ENCODE data around the gene CDC20. TPM values are rescaled to one million over a fixed set of nuclear protein-coding genes. Genes with fewer than 3 reads are reported as not detected.

CDC20 gene
- total and polyA plus RNA-seq, 7 donors = 0.25 to 1.9 (median 1.1) TPM; not detected in 2

GRCh38 chr1:43340559-43340958, 18.2 kb upstream of the CDC20 start:
- H3K27ac ChIP-seq = no peak overlapping the region
- no peak for DNase-seq
- ATAC-seq = no peak
- WGBS, 3 donors = 50 to 76% (median 71%) methylated on average over 1 of the region's 1 CpG
- H3K4me1 ChIP-seq = peaks cover 4% of the 10 kb centered on the region
- no peaks in the 10 kb centered on the region for H3K36me3 ChIP-seq (ENCODE audit: insufficient read depth in 1 of 2, low read depth in 1 of 2)
- no peaks in the 10 kb centered on the region for H3K9me3 ChIP-seq
- H3K4me3 ChIP-seq = no peak overlapping the region
- no peak for TF ChIP-seq CTCF (IDR thresholded peaks at IDR 0.05)
- intact Hi-C loops (cut with DNase I) = no loop called here
- no peaks in the 10 kb centered on the region for H3K27me3 ChIP-seq (ENCODE audit: insufficient read depth in 3 of 3, low read length in 2 of 3)

GRCh38 chr1:43344267-43344850, 14.4 kb upstream of the CDC20 start:
- no peak overlapping the region for H3K27ac ChIP-seq
- no peak for DNase-seq
- TF ChIP-seq CTCF (IDR thresholded peaks at IDR 0.05) = no peak
- H3K4me1 ChIP-seq = peaks cover 4% of the 10 kb centered on the region
- H3K9me3 ChIP-seq = no peaks in the 10 kb centered on the region
- H3K4me3 ChIP-seq = no peak overlapping the region
- intact Hi-C loops (cut with DNase I) = no loop called here
- no peak for ATAC-seq
- no peaks in the 10 kb centered on the region for H3K27me3 ChIP-seq (ENCODE audit: insufficient read depth in 3 of 3, low read length in 2 of 3)
- WGBS, 3 donors = 41 to 54% (median 52%) methylated on average over 4 of the region's 4 CpGs
- no peaks in the 10 kb centered on the region for H3K36me3 ChIP-seq (ENCODE audit: insufficient read depth in 1 of 2, low read depth in 1 of 2)

- no peak for TF ChIP-seq CTCF (IDR thresholded peaks at IDR 0.05)
- peaks cover 4% of the 10 kb centered on the region for H3K4me1 ChIP-seq
- intact Hi-C loops (cut with DNase I) = no loop called here
- no peaks in the 10 kb centered on the region for H3K27me3 ChIP-seq (ENCODE audit: insufficient read depth in 3 of 3, low read length in 2 of 3)
- H3K9me3 ChIP-seq = no peaks in the 10 kb centered on the region
- ATAC-seq (peak in 3 of 4 donors; percentile 39 to 65 (median 61)), DNase-seq (no peak)
- H3K27ac ChIP-seq = peak overlapping the region; percentile 53
- 34 to 42% (median 40%) methylated on average over 2 to 3 of the region's 3 CpGs for WGBS, 3 donors
- H3K4me3 ChIP-seq = no peak overlapping the region
- no peaks in the 10 kb centered on the region for H3K36me3 ChIP-seq (ENCODE audit: insufficient read depth in 1 of 2, low read depth in 1 of 2)
These were observed 13.7 kb upstream of the CDC20 start for GRCh38 chr1:43345120-43345519.

- TF ChIP-seq CTCF (IDR thresholded peaks at IDR 0.05) = no peak
- no peak overlapping the region for H3K27ac ChIP-seq
These were observed 12.1 kb upstream of the CDC20 start for GRCh38 chr1:43346636-43347035.

GRCh38 chr1:43348343-43348808, 10.4 kb upstream of the CDC20 start:
- TF ChIP-seq CTCF (IDR thresholded peaks at IDR 0.05) = no peak
- WGBS, 3 donors = 12 to 20% (median 12%) methylated on average over 21 to 22 of the region's 22 CpGs
- intact Hi-C loops (cut with DNase I) = no loop called here
- ATAC-seq (peak; percentile 15 to 35 (median 28)), DNase-seq (no peak)
- Histone ChIP-seq H3K4me3 (peak overlapping the region; percentile 82), H3K9me3 (no peaks in the 10 kb centered on the region), H3K4me1 (peaks cover 4% of the 10 kb centered on the region), H3K36me3 (ENCODE audit: insufficient read depth in 1 of 2, low read depth in 1 of 2) (no peaks in the 10 kb centered on the region), H3K27ac (peak overlapping the region; percentile 74), H3K27me3 (ENCODE audit: insufficient read depth in 3 of 3, low read length in 2 of 3) (no peaks in the 10 kb centered on the region)

More at GRCh38 chr1:43346636-43347035, 12.1 kb upstream of the CDC20 start:
- H3K27me3 ChIP-seq (ENCODE audit: insufficient read depth in 3 of 3, low read length in 2 of 3) = no peaks in the 10 kb centered on the region
- H3K4me3 ChIP-seq = no peak overlapping the region
- ATAC-seq (no peak), DNase-seq (no peak)
- no peaks in the 10 kb centered on the region for H3K36me3 ChIP-seq (ENCODE audit: insufficient read depth in 1 of 2, low read depth in 1 of 2)
- intact Hi-C loops (cut with DNase I) = no loop called here
- H3K4me1 ChIP-seq = peaks cover 4% of the 10 kb centered on the region
- 84 to 92% (median 85%) methylated on average over 5 of the region's 5 CpGs for WGBS, 3 donors
- H3K9me3 ChIP-seq = no peaks in the 10 kb centered on the region
